NCI-H2081 treated with DMSO at 0.1 percent for 48 hours (cell line): ENCODE data around the gene MEGF9.
"Not testable (repeated sequence)": the region's sequence is repeated elsewhere in the genome, so short reads cannot be mapped to it uniquely, and the experiment has no call there.

ENCODE experiments used
- DNase-seq: peaks from one replicate; lab custom pipeline; 2025; lab: John Stamatoyannopoulos, UW

The MEGF9 gene

DNA sequence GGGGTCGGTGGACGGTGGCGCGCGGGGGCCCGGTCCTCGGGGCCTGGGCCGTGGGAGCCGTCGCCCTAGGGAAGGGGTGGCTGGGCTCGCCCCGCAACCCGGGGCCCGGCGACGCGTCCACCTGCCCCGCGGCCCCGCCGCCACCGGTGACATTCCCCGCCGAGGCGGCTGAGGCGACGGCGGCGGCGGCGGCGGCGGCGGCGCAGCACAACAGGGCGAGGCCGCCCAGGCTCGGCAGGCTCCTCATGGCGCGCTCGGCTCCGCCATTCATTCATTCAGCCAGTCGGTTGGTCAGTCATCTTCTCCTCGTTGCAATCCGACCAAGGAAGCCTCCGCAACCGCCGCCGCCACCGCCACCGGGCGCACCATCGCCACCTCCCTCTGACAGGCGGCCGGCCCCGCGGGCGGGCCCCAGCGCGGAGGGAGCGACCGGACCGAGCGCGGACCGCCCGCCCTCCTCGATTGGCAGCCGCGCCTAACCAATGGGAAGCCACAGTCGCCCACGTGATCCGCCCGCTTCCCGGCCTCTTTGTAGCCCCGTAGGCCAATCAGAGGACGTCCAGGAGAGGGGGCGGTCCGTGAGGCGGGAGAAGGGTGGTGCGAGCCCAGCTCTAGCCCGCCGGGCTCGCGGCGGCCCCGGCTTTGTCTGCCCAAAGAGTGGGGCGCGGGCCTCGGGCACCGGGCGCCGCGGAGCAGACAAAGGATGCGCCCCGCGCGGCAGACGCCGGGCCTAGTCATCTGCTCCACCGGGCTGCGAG, at the start of gene MEGF9:
Gene MEGF9, minus strand, starts transcription at position 383 of the 758 bp plus-strand sequence. Its CDS starts 112 bp downstream, at position 271.
- DNase-seq, result peak; percentile 82

DNA sequence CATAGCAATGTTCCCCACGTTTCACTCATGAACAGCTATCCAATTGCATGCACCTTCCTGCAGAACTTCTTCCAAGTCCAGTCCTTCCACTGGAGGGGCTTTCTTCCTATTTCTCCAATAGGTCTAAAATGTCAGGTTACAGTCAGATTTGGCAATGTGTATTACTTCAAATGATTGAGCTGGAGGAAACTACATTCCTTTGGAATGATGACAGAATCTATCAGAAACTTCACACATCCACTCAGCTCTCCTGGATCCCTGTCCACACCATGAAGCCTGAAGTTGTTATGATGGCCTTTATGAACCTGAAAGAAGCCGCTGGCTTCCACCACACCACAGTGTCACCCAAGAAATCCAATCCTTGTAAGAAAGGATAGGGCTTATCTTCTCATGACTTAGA, 46.7 kb upstream of the MEGF9 start:
- no peak for DNase-seq

DNA sequence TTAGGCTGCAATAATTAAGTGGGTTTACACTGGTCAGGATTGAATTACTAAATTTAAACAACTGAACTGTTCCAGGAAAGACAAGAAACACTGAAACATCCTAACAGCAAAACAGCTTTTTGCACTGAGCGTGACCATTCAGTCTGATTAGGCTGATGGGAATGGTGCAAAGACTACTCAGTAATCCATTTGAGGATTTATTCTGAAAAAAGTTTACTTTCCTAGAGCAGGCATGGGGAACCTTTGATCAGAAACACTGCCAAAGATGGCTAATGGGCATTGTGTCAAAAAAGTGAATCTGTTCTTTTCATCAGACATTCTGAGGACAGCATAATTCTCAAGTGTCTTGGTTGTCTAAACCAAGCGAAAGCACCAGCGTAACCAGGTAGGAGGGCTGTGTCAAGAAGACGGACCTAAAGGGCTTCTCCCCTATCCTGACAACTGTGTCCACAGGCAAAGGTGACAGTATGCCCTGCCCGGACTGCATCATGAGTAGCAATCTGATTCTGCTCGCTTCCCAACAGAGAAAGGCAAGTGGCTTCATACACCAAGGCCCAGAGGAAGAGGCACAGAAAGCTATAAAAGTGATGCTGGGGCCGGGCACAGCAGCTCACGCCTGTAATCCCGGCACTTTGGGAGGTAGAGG, 45.6 kb upstream of the MEGF9 start:
- no peak for DNase-seq

DNA sequence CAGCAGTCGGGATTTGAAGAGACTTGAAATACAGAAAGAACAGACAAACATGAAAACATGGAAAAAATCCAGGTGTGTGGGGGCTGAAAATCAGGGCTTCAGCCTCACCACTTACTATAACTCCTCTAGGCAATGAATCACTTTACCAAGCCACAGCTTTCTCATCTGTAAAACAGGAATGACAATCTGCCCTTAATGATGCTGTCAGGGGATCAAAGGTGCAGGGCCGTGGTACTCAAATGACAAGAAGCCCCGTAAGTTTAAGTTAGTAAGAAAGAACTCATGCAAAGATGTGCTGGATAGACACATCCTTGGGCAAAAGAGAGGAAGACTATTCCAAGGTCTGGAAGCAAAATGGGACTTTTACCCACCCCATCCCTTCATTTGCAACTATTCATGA, 44.3 kb upstream of the MEGF9 start:
- DNase-seq, result no peak

DNA sequence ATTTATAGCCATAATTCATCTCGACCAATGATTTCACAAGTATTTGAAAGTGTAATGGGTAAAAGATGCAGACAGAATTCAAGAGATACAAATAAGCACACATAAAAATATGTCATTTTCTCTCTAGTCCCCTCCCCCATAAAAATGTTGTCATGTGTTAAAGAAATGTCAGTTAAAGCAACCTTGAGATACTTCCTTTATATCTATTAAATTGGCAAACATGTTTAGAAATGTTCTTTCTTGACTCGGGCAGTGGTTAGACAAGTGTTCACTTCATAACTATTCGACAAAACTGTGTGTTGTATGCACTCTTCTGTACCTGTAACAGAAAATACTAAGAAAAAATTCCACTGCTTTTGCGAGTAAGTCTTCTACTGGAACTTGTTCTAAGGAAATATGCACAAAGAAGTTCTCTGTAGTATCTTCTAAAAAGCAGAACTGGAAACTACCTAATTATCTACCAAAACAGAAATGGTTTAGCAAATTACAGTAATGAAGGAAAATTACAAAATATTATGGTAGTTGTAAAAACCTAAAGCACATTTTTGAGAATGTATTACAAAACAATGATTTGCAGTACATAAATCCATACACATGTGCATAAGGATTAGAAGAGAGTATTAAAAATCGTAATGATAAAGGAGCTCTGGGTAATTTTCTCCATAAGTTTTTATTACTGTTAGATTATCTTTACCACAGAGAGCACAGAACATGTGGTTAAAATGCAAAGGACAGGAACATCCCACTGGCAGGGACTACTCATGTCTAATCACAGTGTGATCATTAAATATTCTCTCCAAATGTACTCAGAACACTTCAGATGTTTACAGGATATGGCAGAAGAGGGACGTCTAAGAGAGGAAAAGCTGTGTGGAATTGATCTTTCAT, 43.0 kb upstream of the MEGF9 start:
- no peak for DNase-seq

GRCh38 chr9:120756531-120756930, 42.3 kb upstream of the MEGF9 start:
- DNase-seq, result no peak

- DNase-seq, result no peak
Measured at GRCh38 chr9:120755810-120756434, 41.7 kb upstream of the MEGF9 start.

DNA sequence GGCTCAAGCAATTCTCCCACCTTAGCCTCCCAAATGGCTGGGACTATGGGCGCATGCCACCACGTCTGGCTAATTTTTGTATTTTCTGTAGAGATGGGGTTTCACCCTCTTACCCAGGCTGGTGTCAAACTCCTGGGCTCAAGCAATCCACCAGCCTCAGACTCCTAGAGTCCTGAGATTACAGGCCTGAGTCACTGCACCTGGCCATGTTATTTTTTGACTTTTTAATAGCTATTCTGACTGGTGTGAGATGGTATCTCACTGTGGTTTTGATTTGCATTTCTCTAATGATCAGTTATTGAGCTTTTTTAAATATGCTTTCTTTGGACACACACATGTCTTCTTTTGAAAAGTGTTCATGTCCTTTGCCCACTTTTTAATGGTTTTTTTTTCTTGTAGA, 40.8 kb upstream of the MEGF9 start:
- DNase-seq, result no peak

GRCh38 chr9:120750421-120750820, 36.2 kb upstream of the MEGF9 start:
- DNase-seq, result no peak

DNA sequence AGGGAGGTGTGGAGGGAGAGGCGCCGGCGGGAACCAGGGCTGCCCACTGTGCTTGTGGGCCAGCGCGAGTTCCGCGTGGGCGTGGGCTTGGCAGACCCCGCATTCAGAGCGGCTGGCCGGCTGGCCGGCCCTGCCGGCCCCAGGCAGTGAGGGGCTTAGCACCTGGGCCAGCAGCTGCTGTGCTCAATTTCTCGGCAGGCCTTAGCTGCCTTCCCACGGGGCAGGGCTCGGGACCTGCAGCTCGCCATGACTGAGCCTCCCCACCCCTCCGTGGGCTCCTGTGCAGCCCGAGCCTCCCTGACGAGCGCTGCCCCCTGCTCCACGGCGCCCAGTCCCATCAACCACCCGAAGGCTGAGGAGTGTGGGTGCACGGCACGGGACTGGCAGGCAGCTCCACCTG, 32.1 kb upstream of the MEGF9 start:
- DNase-seq, result not testable (repeated sequence)

DNA sequence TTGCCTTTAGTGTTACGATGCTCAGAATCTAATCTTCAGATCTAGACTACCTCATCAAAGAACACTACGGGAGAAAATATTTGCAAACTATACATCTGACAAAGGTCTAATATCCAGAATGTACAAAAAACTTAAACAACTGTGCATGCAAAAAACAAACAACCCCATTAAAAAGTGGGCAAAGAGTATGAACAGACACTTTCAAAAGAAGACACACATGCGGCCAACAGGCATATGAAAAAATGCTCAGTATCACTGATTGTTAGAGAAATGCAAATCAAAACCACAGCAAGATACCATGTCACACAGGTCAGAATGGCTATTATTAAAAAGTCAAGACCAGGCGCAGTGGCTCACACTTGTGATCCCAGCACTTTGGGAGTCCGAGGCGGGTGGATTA, 31.0 kb upstream of the MEGF9 start:
- no peak for DNase-seq

DNA sequence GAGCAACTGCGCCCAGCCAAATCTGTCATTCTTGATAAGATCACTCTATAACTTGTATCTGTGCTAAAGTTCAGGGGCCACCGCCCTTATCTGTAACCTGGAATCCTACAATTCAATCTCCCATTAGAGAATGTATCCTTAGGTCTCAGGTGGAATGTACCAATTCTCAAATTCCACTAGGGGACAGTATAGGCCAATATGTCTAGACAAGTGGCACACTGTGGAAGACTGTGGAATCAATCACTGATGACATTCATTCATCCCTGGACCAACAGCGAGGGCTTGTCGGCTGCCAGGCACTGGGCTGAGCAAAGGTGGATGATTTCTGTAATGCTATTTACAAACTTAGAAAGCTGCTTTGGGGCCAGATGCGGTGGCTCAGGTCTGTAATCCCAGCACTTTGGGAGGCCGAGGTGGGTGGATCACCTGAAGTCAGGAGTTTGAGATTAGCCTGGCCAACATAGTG, 28.7 kb upstream of the MEGF9 start:
- DNase-seq, result no peak

DNA sequence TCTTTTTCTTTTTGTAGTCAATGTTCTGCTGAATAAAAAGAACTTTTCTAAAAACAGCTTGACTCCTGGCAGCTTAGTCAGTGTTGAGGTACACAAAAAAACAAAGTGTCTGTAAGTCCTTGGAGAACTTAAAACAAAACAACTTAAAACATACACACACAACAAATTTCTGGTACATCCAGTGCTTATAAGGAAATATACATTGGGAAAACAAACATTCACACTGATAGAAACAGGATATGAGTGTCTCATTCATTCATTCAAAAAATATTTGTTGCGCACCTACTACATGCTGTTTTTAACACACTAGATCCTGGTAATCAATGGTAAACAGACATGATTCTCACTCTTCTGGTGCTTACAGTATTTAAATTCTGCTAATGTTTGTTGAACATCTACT, 27.4 kb upstream of the MEGF9 start:
- no peak for DNase-seq

GRCh38 chr9:120741191-120741590, 26.9 kb upstream of the MEGF9 start:
- no peak for DNase-seq

- DNase-seq, result no peak
Measured at GRCh38 chr9:120740132-120740531, 25.9 kb upstream of the MEGF9 start.

DNA sequence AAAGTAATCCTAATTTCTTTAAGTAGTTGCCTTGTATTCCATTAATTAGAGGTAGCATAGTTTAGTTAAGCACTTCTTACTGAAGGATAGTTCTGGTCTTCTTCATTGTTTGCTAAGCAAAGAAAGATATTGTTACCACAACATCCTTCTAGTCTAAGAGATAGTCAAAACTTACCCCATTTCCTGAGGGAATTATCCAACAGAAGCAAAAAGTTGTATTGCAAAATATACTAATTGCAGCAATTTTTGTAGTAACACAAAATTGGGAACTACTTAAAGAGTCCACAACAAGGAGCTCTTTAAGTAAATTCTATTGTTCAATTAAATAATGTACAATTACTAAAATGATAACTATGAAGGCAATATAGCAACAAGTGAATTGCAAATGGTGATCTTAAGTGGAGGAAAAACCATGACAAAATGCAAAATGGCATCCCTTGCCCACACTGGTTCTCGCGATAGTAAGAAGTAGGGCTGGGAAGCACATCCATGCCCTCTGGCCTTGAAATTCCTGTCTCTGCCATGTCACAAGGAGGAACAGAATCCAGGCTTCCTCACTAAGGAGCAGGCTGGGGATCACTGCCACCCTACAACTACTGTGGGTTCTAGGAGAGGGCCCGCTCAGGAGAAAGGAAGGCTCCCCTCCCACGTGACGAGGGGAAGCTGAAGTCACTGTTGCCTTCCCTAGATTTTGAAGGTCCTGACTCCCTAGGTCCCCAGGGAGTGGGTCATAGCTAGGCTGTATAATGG, 23.3 kb upstream of the MEGF9 start:
- no peak for DNase-seq

DNA sequence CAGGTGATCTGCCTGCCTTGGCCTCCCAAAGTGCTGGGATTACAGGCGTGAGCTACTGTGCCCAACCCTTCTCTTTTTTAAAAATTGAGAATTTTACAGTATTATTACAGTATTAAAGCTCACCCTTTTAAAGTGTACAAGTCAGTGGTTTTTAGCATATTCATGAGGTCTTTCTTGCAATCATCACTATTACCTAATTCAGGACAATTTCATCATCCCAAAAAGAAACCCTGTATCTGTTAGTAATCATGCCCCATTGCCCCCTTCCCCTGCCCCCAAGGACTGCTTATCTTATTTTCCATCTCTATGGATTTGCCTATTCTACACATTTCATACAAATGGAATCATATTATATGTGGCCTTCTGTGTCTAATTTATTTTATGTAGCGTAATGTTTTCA, 22.6 kb upstream of the MEGF9 start:
- DNase-seq, result no peak

DNA sequence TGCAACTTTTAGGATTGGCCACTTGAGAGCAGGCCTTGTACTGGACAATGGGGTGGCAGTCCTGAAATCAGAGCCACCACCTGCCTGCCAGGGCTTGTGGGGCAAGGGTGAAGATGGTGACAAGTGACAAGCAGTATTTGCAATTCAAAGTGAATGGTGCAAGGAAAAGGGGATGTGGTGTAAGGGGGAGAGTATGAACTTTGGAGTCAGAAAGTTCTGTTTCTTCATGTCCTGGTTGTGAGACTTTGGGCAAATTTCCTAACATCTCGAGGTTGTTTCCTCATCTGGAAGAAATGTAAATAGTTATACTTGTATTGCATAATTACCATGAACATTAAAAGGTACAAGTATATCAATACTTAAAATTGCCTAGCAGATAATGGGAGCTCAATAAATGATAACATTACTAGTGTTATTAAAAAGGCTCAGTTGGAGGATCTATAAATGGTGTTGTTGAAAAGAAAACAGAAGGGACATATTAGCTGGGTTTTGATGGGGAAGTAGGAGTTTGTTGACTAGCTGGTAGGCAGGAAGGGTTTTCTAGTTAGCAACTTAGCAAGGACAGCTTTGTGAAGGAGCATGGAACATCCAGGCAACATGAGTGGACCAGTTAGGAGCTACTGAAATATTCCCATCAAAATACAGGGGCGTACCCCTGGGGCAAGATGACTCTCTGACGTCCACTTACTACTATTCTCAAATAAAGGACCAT, 21.3 kb upstream of the MEGF9 start:
- DNase-seq, result no peak

DNA sequence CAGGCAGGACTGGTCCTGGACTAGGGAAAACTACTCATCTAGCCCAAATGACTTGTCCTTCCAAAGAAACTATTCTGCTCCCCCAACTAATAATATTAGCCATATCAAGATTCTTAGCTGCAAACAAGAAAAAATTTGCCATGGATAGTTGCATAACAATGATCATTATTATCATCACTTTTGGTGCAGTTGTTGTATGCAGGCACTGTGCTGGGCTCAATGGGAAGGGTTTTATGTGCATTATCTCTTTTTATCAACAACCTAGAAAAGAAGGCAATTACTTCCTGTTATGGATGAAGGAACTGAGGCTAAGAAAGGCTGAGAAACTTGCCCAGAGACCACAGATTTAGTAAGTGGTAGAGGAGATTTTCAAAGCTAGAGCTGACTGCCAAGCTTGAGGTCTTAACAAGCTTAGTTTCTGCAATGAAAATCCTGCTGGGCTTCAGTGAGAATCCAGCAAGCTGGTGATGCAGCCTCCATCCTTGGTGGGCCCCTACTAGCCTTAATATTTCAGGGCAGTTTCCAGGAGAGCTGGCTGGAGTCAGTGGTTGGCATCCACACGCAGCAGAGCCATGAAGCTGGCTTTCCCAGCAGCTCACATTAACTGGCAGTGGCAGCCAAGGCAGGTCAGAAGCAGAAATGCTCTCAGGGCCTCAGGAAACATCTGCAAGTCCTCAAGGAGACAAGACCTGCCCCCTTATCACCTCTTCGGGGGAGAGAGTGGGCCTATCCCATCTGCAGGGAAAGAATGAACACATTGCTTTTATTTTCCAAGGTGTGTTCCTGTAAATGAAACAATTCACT, 20.5 kb upstream of the MEGF9 start:
- no peak for DNase-seq

DNA sequence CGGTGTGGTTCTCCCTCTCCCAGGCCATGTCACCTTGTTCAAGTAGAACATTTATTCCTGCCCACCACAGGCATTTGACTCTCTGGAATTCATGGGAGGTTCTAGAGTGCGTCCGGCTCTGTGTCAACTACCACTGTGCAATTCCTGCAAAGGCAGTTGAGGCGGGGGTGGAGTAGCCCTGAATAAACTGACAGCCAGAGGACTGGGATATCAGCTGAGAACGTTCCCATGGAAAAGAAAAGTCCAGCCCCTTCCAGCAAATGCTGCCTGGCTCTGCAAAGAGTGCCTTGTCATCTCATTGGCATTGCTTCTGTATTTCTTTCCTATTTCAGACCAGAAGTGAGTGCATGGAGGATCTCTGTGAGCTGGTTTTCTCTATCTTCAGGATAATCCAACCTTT, 18.9 kb upstream of the MEGF9 start:
- no peak for DNase-seq
